Measurements from ENCODE around the gene UBE2H.
"Not testable (repeated sequence)": the region's sequence is repeated elsewhere in the genome, so short reads cannot be mapped to it uniquely, and the experiment has no call there.

The UBE2H gene

GRCh38 chr7:129907122-129907736 lies 45.5 kb downstream of the UBE2H start:
- no peak for DNase-seq

GRCh38 chr7:129906700-129907099 lies 46.1 kb downstream of the UBE2H start:
- no peak for DNase-seq

GRCh38 chr7:129903935-129904334 lies 48.8 kb downstream of the UBE2H start:
- no peak for DNase-seq

- DNase-seq = no peak
These were observed 49.9 kb downstream of the UBE2H start for GRCh38 chr7:129902788-129903422.

GRCh38 chr7:129898502-129899160 lies 54.1 kb downstream of the UBE2H start:
- no peak for DNase-seq

GRCh38 chr7:129898007-129898406 lies 54.8 kb downstream of the UBE2H start:
- no peak for DNase-seq

GRCh38 chr7:129896568-129897382 lies 56.0 kb downstream of the UBE2H start:
- no peak for DNase-seq

- DNase-seq = not testable (repeated sequence)
These were observed 58.6 kb downstream of the UBE2H start for GRCh38 chr7:129894184-129894583.

GRCh38 chr7:129890090-129890489 lies 62.7 kb downstream of the UBE2H start:
- DNase-seq = no peak

- no peak for DNase-seq
These were observed 63.5 kb downstream of the UBE2H start for GRCh38 chr7:129889133-129889844.

GRCh38 chr7:129887865-129888264 lies 64.9 kb downstream of the UBE2H start:
- DNase-seq = no peak

GRCh38 chr7:129886818-129887186 lies 66.0 kb downstream of the UBE2H start:
- no peak for DNase-seq

- no peak for DNase-seq
These were observed 66.5 kb downstream of the UBE2H start for GRCh38 chr7:129886167-129886817.

GRCh38 chr7:129884495-129884894 lies 68.3 kb downstream of the UBE2H start:
- DNase-seq = no peak

- DNase-seq = no peak
These were observed 69.6 kb downstream of the UBE2H start for GRCh38 chr7:129883151-129883550.

- DNase-seq = no peak
These were observed 70.2 kb downstream of the UBE2H start for GRCh38 chr7:129882531-129882930.

GRCh38 chr7:129877146-129877792 lies 75.5 kb downstream of the UBE2H start:
- DNase-seq = no peak

- no peak for DNase-seq
These were observed 76.9 kb downstream of the UBE2H start for GRCh38 chr7:129875745-129876411.

GRCh38 chr7:129875160-129875559 lies 77.6 kb downstream of the UBE2H start:
- no peak for DNase-seq

GRCh38 chr7:129874722-129875121 lies 78.0 kb downstream of the UBE2H start:
- DNase-seq = no peak

- DNase-seq = peak in 1 of 2 donors; percentile 21
These were observed 80.7 kb downstream of the UBE2H start for GRCh38 chr7:129872054-129872453.
